ENCODE data around the gene YTHDF1.

YTHDF1 gene

DNA sequence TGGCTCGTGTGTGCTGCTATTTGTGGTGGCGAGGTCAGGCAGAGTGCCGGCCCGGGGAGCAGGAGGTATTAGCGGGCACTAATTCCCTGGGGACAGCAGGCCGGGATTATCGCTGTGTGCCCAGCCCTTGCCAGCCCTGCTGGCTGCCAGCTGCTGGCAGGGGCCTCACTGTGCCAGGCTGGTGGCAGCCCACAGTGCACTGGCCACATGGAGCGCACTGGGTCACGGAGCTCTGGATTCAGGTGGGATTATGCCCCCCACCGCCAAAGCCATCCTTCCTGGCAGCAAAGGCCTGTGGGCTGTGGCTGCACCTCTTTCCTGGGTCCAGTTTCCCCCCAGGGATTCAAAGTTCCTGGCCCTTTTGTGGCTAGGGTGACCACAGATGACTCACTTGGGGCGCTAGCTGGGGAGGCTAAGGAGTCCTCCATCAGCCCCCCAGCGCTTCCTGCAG lies 59.7 kb downstream of the YTHDF1 start:
- DNase-seq (ENCODE audit: low spot score in 2 of 2) (no peak), ATAC-seq (ENCODE audit: low read depth) (no peak)
- Mint-ChIP-seq H3K36me3 (no peaks in the 10 kb centered on the region), H3K27ac (no peak overlapping the region), H3K9me3 (no peaks in the 10 kb centered on the region), H3K4me3 (no peak overlapping the region), H3K4me1 (no peaks in the 10 kb centered on the region), H3K27me3 (peaks cover 25% of the 10 kb centered on the region)

GRCh38 chr20:63155266-63156165 lies 60.4 kb downstream of the YTHDF1 start:
- H3K36me3 Mint-ChIP-seq = no peaks in the 10 kb centered on the region
- H3K9me3 Mint-ChIP-seq = no peaks in the 10 kb centered on the region
- H3K4me1 Mint-ChIP-seq = no peaks in the 10 kb centered on the region
- H3K4me3 Mint-ChIP-seq = no peak overlapping the region
- H3K27ac Mint-ChIP-seq = no peak overlapping the region
- ATAC-seq (ENCODE audit: low read depth) = no peak
- DNase-seq (ENCODE audit: low spot score in 2 of 2) = no peak
- H3K27me3 Mint-ChIP-seq = peaks cover 25% of the 10 kb centered on the region

DNA sequence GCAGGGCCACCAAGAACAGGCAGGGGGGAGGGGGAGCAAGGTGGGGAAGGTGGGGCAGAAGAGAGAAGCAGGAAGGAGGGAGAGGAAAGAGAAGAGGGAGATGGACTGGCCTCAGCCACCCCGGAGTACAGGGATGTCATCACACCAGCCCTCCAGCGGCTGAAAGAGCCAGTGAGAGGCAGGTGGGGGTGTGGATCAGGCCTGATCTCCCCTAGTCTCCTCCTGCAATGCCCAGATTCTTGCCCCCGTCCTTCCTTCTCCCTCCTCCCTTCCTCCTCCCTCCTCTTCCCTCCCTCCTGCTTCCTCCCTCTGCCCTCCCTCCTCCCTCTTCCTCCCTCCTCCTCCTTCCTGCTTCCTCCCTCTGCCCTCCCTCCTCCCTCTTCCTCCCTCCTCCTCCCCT lies 61.5 kb downstream of the YTHDF1 start:
- Mint-ChIP-seq H3K4me3 (no peak overlapping the region), H3K27ac (no peak overlapping the region), H3K36me3 (peaks cover 2% of the 10 kb centered on the region), H3K9me3 (no peaks in the 10 kb centered on the region), H3K4me1 (no peaks in the 10 kb centered on the region), H3K27me3 (peaks cover 32% of the 10 kb centered on the region)
- DNase-seq (ENCODE audit: low spot score in 2 of 2) (no peak), ATAC-seq (ENCODE audit: low read depth) (no peak)

DNA sequence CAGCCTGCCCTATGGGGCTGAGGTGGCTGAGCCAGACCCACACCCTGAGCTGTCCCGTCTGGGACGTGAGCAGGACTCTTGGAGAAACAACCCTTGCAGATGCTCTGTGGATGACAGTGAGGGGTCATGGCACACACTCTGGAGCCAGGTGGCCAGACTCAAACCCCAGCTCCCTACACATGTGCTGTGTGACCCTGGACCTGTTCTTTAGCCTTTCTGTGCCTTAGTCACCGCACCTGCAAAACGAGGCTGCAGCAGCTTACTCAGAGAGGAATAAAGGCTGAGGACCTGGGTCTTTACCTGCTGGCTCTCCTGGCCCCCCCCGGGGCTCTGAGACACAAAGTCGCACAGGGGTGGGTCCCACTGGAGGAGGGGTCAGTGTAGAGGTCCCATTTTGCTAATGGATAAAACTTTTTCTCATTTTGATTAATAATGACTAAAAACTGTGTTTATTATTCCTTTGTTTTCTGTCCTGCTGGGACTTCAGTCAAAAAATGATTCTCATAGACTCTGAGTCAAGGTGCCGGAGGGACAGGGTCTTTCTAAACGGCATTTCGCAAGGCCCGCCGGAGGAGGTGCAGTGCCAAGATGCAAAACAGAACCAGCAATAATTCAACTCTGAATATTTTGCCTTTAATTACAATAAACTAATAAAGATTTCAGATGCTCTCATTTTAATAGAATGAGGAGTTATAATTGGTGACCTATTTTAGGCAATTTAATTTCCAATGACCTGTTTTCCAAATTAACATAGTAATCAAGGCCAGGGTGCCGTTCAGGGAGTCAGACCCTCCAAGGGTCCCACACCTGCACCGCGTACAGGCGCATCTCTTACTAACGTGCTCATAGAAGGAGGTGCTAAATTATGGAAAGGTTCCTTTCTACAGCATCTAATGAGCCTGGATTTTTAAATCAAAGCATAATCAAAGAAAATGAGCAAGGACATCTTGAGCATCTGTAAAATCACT lies 62.4 kb downstream of the YTHDF1 start:
- H3K4me3 Mint-ChIP-seq = no peak overlapping the region
- no peak overlapping the region for H3K27ac Mint-ChIP-seq
- peaks cover 2% of the 10 kb centered on the region for H3K36me3 Mint-ChIP-seq
- H3K27me3 Mint-ChIP-seq = peaks cover 30% of the 10 kb centered on the region
- no peaks in the 10 kb centered on the region for H3K9me3 Mint-ChIP-seq
- DNase-seq (ENCODE audit: low spot score in 2 of 2) (no peak), ATAC-seq (ENCODE audit: low read depth) (no peak)
- no peaks in the 10 kb centered on the region for H3K4me1 Mint-ChIP-seq

DNA sequence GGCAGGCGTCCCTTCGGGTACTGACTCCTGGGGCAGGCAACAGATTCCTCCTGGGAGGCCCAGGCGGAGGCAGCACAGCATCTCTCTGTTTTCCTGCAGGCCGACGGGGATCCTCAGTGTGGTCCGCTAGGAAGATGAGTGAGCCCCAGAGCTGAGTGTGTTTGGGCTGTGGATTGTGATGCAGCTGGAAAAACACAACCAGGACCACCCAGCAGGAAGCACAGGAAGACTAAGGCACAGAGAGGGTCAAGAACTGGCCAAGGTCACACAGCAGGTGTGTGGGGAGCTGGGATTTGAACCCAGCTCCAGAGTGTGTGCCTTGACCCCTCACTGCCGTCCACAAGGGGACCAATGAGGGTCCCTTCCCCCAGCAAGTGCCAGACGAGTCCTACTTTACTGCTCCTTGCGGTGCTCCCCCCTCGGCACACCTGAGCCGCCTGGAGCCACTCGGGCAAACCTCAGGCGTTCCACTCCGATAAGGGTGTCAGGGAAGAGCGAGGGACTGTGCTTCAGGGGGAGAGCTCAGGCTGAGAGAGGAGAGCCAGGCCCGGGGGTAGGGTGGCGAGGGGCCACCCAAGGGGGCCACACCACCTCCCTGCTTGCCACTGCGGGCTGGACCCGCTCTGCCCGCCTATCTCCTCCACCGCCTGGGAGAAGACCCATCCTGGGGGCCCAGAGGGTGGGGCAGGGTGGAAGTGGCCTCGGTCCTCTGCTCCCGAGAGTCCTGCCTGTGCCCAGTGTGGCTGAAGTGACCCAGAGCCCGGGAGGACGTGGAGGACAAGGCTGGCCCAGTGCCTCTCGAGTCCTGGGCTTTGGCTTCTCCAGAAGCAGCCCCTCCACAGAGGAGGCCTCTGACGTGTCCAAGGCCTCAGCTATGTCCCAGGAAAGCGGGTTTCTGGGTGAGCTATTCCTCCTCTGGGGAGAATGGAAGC lies 63.3 kb downstream of the YTHDF1 start:
- Mint-ChIP-seq H3K4me1 (no peaks in the 10 kb centered on the region), H3K27me3 (peaks cover 26% of the 10 kb centered on the region), H3K36me3 (peaks cover 5% of the 10 kb centered on the region), H3K9me3 (peaks cover 7% of the 10 kb centered on the region), H3K4me3 (no peak overlapping the region), H3K27ac (no peak overlapping the region)
- ATAC-seq (ENCODE audit: low read depth) (no peak), DNase-seq (ENCODE audit: low spot score in 2 of 2) (no peak)

DNA sequence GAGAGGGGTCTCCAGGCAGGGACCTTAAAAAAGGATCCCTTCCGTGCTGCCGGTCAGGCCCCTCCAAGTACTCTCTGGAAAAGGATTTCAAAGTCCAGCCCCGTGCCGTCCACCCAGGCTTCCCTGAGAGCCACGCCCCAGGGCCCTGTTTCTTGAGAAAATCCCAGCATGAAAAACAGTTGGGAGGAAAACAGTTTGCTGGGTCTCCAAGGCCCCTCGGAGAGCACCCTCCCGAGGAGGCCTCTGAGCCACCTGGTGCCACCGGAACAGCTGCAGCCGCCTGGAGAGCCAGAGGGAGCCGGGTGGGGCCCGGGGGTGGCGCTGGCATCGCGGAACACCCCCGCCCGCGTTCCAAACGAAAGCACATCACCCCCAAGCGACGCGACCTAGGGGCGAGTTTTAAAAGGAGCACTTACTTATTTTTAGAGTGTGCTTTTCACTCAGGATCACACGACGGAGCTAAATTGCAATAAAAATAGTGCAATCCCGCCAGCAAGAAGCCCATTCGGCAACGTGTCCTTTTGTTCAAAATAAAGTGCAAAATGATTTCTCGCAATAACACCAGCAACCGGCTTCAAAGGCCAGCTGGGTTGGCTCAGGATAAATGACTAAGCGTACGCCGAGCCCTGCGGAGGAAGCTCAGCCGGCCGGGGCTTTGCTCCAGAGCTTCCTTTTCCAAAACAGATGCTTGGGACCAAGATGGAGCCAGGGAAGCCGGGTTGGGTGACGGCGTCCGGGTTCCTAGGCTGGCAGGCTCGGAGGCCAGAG lies 64.2 kb downstream of the YTHDF1 start:
- H3K27me3 Mint-ChIP-seq = peaks cover 26% of the 10 kb centered on the region
- ATAC-seq (ENCODE audit: low read depth) (no peak), DNase-seq (ENCODE audit: low spot score in 2 of 2) (no peak)
- H3K9me3 Mint-ChIP-seq = peaks cover 8% of the 10 kb centered on the region
- no peak overlapping the region for H3K27ac Mint-ChIP-seq
- no peaks in the 10 kb centered on the region for H3K4me1 Mint-ChIP-seq
- H3K36me3 Mint-ChIP-seq = peaks cover 5% of the 10 kb centered on the region
- no peak overlapping the region for H3K4me3 Mint-ChIP-seq

GRCh38 chr20:63150911-63151531 lies 64.9 kb downstream of the YTHDF1 start:
- ATAC-seq (ENCODE audit: low read depth) (no peak), DNase-seq (ENCODE audit: low spot score in 2 of 2) (no peak)
- H3K4me3 Mint-ChIP-seq = no peak overlapping the region
- H3K36me3 Mint-ChIP-seq = peaks cover 5% of the 10 kb centered on the region
- peaks cover 8% of the 10 kb centered on the region for H3K9me3 Mint-ChIP-seq
- no peak overlapping the region for H3K27ac Mint-ChIP-seq
- H3K27me3 Mint-ChIP-seq = peaks cover 25% of the 10 kb centered on the region
- H3K4me1 Mint-ChIP-seq = no peaks in the 10 kb centered on the region

DNA sequence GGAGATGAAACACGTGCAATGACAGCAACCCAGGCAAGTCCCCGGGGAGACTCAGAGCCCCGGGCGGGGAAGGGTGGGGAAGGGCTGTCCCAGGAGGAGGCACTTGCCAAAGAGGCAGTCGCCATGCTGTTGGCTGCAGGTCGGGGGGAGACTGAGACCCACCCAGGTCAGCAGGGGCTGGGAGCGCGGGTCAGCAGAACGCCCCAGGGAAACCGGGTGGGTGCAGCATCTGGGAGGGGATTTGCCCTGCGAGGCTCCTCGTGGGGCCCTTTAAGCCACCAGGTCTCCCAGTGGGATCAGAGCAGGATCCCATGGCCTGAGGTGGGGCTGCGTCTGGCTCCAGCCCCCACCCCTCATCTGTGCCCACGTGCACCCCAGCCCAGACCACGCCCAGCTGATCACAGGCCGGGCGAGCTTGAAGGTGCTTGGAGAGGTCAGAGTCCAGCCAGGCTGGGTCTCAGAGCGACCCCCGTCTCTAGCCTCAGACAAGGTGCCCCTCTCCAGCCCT lies 65.5 kb downstream of the YTHDF1 start:
- no peak for ATAC-seq (ENCODE audit: low read depth)
- DNase-seq (ENCODE audit: low spot score in 2 of 2) = no peak
- H3K27ac Mint-ChIP-seq = no peak overlapping the region
- H3K4me1 Mint-ChIP-seq = no peaks in the 10 kb centered on the region
- H3K4me3 Mint-ChIP-seq = no peak overlapping the region
- peaks cover 5% of the 10 kb centered on the region for H3K36me3 Mint-ChIP-seq
- H3K27me3 Mint-ChIP-seq = peaks cover 23% of the 10 kb centered on the region
- peaks cover 8% of the 10 kb centered on the region for H3K9me3 Mint-ChIP-seq

DNA sequence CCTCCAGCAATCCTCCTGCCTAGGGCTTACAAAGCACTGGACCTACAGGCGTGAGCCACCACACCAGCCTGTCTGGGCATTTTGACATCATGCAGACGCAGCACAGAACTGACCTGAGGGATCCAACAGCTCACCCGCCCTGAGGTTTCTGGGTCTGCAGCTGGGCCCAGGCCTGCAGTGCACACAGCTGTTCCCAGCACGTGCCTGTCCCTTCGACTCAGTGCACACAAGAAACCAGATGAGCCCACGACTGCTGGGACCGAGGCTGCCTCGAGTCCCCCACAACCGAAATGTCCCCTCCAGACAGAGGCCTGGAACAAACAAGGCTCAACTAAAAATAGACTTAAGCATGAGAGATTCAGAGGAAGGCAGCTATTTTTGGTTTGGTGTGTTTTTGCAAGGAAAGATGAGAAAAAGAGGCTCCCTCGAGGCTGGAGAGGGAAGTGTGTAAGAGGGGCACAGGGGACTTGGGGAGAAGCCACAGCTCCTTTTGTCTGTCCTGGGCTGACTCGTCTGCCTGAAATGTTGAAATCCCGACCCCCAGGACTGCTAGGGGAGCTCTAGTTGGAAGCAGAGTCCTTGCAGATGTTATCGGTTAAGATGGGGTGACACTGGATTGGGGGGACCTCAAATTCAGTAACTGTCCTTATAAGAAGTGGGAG lies 66.3 kb downstream of the YTHDF1 start:
- no peak overlapping the region for H3K4me3 Mint-ChIP-seq
- H3K4me1 Mint-ChIP-seq = no peaks in the 10 kb centered on the region
- DNase-seq (ENCODE audit: low spot score in 2 of 2) (no peak), ATAC-seq (ENCODE audit: low read depth) (no peak)
- peaks cover 20% of the 10 kb centered on the region for H3K27me3 Mint-ChIP-seq
- H3K27ac Mint-ChIP-seq = no peak overlapping the region
- peaks cover 5% of the 10 kb centered on the region for H3K36me3 Mint-ChIP-seq
- peaks cover 8% of the 10 kb centered on the region for H3K9me3 Mint-ChIP-seq

DNA sequence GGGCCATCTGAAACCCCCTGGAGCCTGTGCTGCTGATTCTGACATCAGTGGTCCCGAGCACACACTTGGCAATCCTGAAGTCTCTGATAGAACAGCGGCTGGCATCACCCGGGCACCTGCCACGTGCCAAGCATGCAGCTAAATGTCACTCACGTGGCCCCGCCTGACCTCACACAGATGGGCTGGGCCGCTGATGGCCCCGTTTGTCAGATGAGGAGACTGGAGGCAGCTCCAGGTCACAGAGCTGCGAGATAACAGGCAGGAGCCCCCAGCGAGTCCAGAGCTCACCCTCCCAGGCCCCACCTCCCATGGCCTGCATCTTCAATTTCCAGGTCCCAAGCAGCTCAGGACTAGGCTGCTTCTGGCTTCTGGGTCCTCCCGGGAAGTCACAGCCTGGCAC lies 67.2 kb downstream of the YTHDF1 start:
- Mint-ChIP-seq H3K27me3 (peaks cover 16% of the 10 kb centered on the region), H3K4me1 (no peaks in the 10 kb centered on the region), H3K9me3 (peaks cover 8% of the 10 kb centered on the region), H3K4me3 (no peak overlapping the region), H3K36me3 (peaks cover 5% of the 10 kb centered on the region), H3K27ac (no peak overlapping the region)
- DNase-seq (ENCODE audit: low spot score in 2 of 2) (no peak), ATAC-seq (ENCODE audit: low read depth) (no peak)

DNA sequence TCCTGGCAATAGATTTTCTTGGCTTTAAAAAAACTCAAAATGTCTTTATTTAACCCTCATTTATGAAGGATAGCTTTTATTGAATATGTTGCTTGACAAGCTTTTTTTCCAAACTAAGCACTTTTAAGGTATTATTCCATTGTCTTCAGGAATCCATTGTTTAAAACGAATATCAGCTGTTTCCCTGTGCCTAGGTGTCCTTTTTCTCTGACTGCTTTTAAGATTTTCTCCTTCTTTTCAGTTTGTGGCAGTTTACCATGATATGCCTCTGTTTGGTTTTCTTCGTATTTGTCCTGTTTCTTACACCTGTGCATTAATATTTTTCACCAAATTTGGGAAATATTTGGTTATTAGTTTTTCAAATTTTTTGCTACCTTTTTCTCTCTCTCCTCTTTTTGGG lies 68.4 kb downstream of the YTHDF1 start:
- H3K4me1 Mint-ChIP-seq = no peaks in the 10 kb centered on the region
- H3K27me3 Mint-ChIP-seq = peaks cover 16% of the 10 kb centered on the region
- peaks cover 5% of the 10 kb centered on the region for H3K36me3 Mint-ChIP-seq
- no peak for ATAC-seq (ENCODE audit: low read depth)
- H3K4me3 Mint-ChIP-seq = no peak overlapping the region
- no peak for DNase-seq (ENCODE audit: low spot score in 2 of 2)
- no peak overlapping the region for H3K27ac Mint-ChIP-seq
- peaks cover 8% of the 10 kb centered on the region for H3K9me3 Mint-ChIP-seq
